DND-41 (cell line): ENCODE measurements around the gene KRTAP5-4.

Source experiments
- ATAC-seq: fragments of 200-7000 bp; cut with Tn5 transposase; 3 replicates; pipeline ENCODE4 v1.9.1; 2021; ENCODE audit warnings: low read depth; ENCODE audit not compliant: insufficient read depth
- DNase-seq: peaks from one replicate; pipeline ENCODE4 v3.0.0-alpha.2; 2020
- H2AFZ ChIP-seq: 2 replicates; pipeline ENCODE4 v1.6.0; 2012; ENCODE audit warnings: low read depth, low read length
- H3K27ac ChIP-seq: 2 replicates; pipeline ENCODE4 v1.5.1; 2012; ENCODE audit warnings: low read length, inconsistent platforms
- H3K27me3 ChIP-seq: fragments of 200-600 bp; sonication (generic); 2 replicates; pipeline ENCODE4 v1.6.0; 2012; ENCODE audit warnings: low read length, mild to moderate bottlenecking, inconsistent platforms; ENCODE audit not compliant: insufficient read depth, poor library complexity
- H3K36me3 ChIP-seq: 2 replicates; pipeline ENCODE4 v1.5.1; 2012; ENCODE audit warnings: low read length, inconsistent platforms; ENCODE audit not compliant: insufficient read depth
- H3K4me1 ChIP-seq: 2 replicates; pipeline ENCODE4 v1.5.1; 2012; ENCODE audit warnings: mild to moderate bottlenecking, low read length; ENCODE audit not compliant: insufficient read depth
- H3K4me2 ChIP-seq: 2 replicates; pipeline ENCODE4 v1.6.0; 2012; ENCODE audit warnings: mild to moderate bottlenecking, moderate library complexity, low read length, inconsistent platforms; ENCODE audit not compliant: insufficient read depth
- H3K4me3 ChIP-seq, 2 experiments: fragments of 200-600 bp in 1 of 2; shearing (Covaris generic) in 1 of 2; 2 replicates each; pipeline ENCODE4 v1.5.1; 2012 to 2016; ENCODE audit warnings: inconsistent platforms in 2 of 2, low read length in 2 of 2, mild to moderate bottlenecking in 2 of 2, low read depth in 1 of 2, moderate library complexity in 1 of 2
- H3K79me2 ChIP-seq: 2 replicates; pipeline ENCODE4 v1.6.0; 2012; ENCODE audit warnings: low read length, inconsistent platforms; ENCODE audit not compliant: insufficient read depth
- H3K9ac ChIP-seq: 2 replicates; pipeline ENCODE4 v1.6.0; 2012; ENCODE audit warnings: low read depth, mild to moderate bottlenecking, inconsistent platforms, low read length, moderate library complexity
- H3K9me3 ChIP-seq: 2 replicates; pipeline ENCODE4 v1.5.1; 2012; ENCODE audit warnings: low read length, moderate library complexity, mild to moderate bottlenecking, inconsistent platforms; ENCODE audit not compliant: insufficient read depth, severe bottlenecking
- H4K20me1 ChIP-seq: 2 replicates; pipeline ENCODE4 v1.6.0; 2012; ENCODE audit warnings: low read length; ENCODE audit not compliant: insufficient read depth
- EZH2 ChIP-seq: IDR thresholded peaks from 3 replicates; pipeline ENCODE4 v1.6.1; 2012; ENCODE audit warnings: borderline replicate concordance, low read depth, mild to moderate bottlenecking, moderate library complexity, low read length, inconsistent platforms; ENCODE audit not compliant: severe bottlenecking
- TF ChIP-seq, protein P1 (sequence below): IDR thresholded peaks from 2 replicates; pipeline ENCODE4 v1.5.1; 2012; ENCODE audit warnings: borderline replicate concordance, low read length, moderate library complexity, mild to moderate bottlenecking; ENCODE audit not compliant: poor library complexity, severe bottlenecking; ENCODE audit errors: extremely low read depth

KRTAP5-4 gene

GRCh38 chr11:1655168-1656060 is 33.5 kb upstream of the KRTAP5-4 start:
- Histone ChIP-seq H4K20me1 (0 out of 2 replicates have a peak, but pooled peaks cover 2% of the 10 kb centered on the region), H3K36me3 (no peaks in the 10 kb centered on the region), H3K4me1 (0 out of 2 replicates have a peak, but pooled peaks cover 4% of the 10 kb centered on the region), H3K27me3 (peaks cover 9% of the 10 kb centered on the region), H2AFZ (no peak overlapping the region), H3K9me3 (no peaks in the 10 kb centered on the region), H3K4me2 (no peak overlapping the region), H3K9ac (no peak overlapping the region), H3K27ac (no peak overlapping the region), H3K4me3 (no peak overlapping the region), H3K79me2 (no peaks in the 10 kb centered on the region)
- TF ChIP-seq EZH2 = no peak
- TF ChIP-seq, protein P1, sequence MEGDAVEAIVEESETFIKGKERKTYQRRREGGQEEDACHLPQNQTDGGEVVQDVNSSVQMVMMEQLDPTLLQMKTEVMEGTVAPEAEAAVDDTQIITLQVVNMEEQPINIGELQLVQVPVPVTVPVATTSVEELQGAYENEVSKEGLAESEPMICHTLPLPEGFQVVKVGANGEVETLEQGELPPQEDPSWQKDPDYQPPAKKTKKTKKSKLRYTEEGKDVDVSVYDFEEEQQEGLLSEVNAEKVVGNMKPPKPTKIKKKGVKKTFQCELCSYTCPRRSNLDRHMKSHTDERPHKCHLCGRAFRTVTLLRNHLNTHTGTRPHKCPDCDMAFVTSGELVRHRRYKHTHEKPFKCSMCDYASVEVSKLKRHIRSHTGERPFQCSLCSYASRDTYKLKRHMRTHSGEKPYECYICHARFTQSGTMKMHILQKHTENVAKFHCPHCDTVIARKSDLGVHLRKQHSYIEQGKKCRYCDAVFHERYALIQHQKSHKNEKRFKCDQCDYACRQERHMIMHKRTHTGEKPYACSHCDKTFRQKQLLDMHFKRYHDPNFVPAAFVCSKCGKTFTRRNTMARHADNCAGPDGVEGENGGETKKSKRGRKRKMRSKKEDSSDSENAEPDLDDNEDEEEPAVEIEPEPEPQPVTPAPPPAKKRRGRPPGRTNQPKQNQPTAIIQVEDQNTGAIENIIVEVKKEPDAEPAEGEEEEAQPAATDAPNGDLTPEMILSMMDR = no peak
- ATAC-seq (no peak), DNase-seq (no peak)

- TF ChIP-seq, protein P1 = no peak
- no peak for TF ChIP-seq EZH2
- no peak overlapping the region for H2AFZ ChIP-seq
- no peak overlapping the region for H3K4me2 ChIP-seq
- H3K9me3 ChIP-seq = no peaks in the 10 kb centered on the region
- 0 out of 2 replicates have a peak, but pooled peaks cover 4% of the 10 kb centered on the region for H3K4me1 ChIP-seq
- no peak overlapping the region for H3K27ac ChIP-seq
- no peak for ATAC-seq
- H3K36me3 ChIP-seq = no peaks in the 10 kb centered on the region
- H4K20me1 ChIP-seq = 0 out of 2 replicates have a peak, but pooled peaks cover 7% of the 10 kb centered on the region
- H3K4me3 ChIP-seq = no peak overlapping the region
- H3K27me3 ChIP-seq = peaks cover 4% of the 10 kb centered on the region
- no peaks in the 10 kb centered on the region for H3K79me2 ChIP-seq
- DNase-seq = no peak
- no peak overlapping the region for H3K9ac ChIP-seq
These were observed 32.6 kb upstream of the KRTAP5-4 start for GRCh38 chr11:1654388-1655167.

- no peaks in the 10 kb centered on the region for H3K79me2 ChIP-seq
- no peak overlapping the region for H3K4me3 ChIP-seq
- no peaks in the 10 kb centered on the region for H3K27me3 ChIP-seq
- no peak overlapping the region for H3K9ac ChIP-seq
- peak overlapping the region; percentile 5; the same call in 1 of the 2 replicates for H2AFZ ChIP-seq
- no peak for ATAC-seq
- no peak for DNase-seq
- 0 out of 2 replicates have a peak, but pooled peaks cover 7% of the 10 kb centered on the region for H4K20me1 ChIP-seq
- TF ChIP-seq EZH2 = no peak
- TF ChIP-seq, protein P1 = no peak
- H3K4me2 ChIP-seq = no peak overlapping the region
- H3K4me1 ChIP-seq = 0 out of 2 replicates have a peak, but pooled peaks cover 4% of the 10 kb centered on the region
- no peaks in the 10 kb centered on the region for H3K36me3 ChIP-seq
- no peak overlapping the region for H3K27ac ChIP-seq
- H3K9me3 ChIP-seq = no peaks in the 10 kb centered on the region
These were observed 31.8 kb upstream of the KRTAP5-4 start for GRCh38 chr11:1653541-1654387.
